PFSK-1 (cell line): Measurements from ENCODE around the gene PDE2A.

ENCODE experiments used
- FOXP2 ChIP-seq: optimal IDR thresholded peaks from 2 replicates; pipeline ENCODE3; 2011; ENCODE audit warnings: borderline replicate concordance, control low read depth, inconsistent platforms; ENCODE audit not compliant: insufficient read depth; ENCODE audit errors: extremely low read length, extremely low read depth
- POLR2AphosphoS5 ChIP-seq: IDR thresholded peaks from 2 replicates; pipeline ENCODE4 v1.6.1; 2012; ENCODE audit warnings: low read depth, mild to moderate bottlenecking, control low read depth, low read length, moderate library complexity
- REST ChIP-seq, 2 experiments: IDR thresholded peaks; 2 replicates each; pipeline versions ENCODE4 v1.6.1 to v1.8.0; 2011 to 2012; ENCODE audit warnings: low read depth in 2 of 2, low read length in 2 of 2, control low read depth in 1 of 2, inconsistent platforms in 1 of 2, mild to moderate bottlenecking in 1 of 2, moderate library complexity in 1 of 2; ENCODE audit not compliant: insufficient read depth in 1 of 2
- SIN3A ChIP-seq: IDR thresholded peaks from 2 replicates; pipeline ENCODE4 v1.6.1; 2012; ENCODE audit warnings: mild to moderate bottlenecking, low read length, moderate library complexity, borderline replicate concordance; ENCODE audit not compliant: insufficient read depth
- TAF1 ChIP-seq: IDR thresholded peaks from 2 replicates; pipeline ENCODE4 v1.6.1; 2012; ENCODE audit warnings: low read length, control low read depth, borderline replicate concordance; ENCODE audit not compliant: insufficient read depth

GRCh38 chr11:72704028-72704782 lies 30.0 kb upstream of the PDE2A start:
- TF ChIP-seq POLR2AphosphoS5 (no peak), REST (IDR thresholded peaks at IDR 0.05; ENCODE audit: insufficient read depth in 1 of 2, low read depth in 2 of 2, low read length in 2 of 2) (no peak), TAF1 (no peak), SIN3A (no peak), FOXP2 (no peak)
